BLaER1 treated with 17β-estradiol and CSF1 and Interleukin-3, amounts not matched to agents 10 nM and 100 nM (cell line): ENCODE results near the gene PPFIA4.

Experiments
- H3K27ac ChIP-seq, 11 experiments: shearing (Covaris generic); formaldehyde crosslinking; 2 replicates each; pipeline ENCODE4 v1.8.1; 2022
- H3K27me3 ChIP-seq, 11 experiments: shearing (Covaris generic); formaldehyde crosslinking; 2 replicates each; pipeline ENCODE4 v1.8.1; 2022
- H3K36me3 ChIP-seq, 11 experiments: shearing (Covaris generic); formaldehyde crosslinking; 2 replicates each; pipeline ENCODE4 v1.8.1; 2022
- H3K4me1 ChIP-seq, 10 experiments: shearing (Covaris generic); formaldehyde crosslinking; 2 replicates each; pipeline ENCODE4 v1.8.1; 2022
- H3K4me2 ChIP-seq, 11 experiments: shearing (Covaris generic); formaldehyde crosslinking; 2 replicates each; pipeline ENCODE4 v1.8.1; 2022
- H3K4me3 ChIP-seq, 10 experiments: shearing (Covaris generic); formaldehyde crosslinking; 2 replicates each; pipeline ENCODE4 v1.8.1; 2022
- H3K9ac ChIP-seq, 11 experiments: shearing (Covaris generic); formaldehyde crosslinking; 2 replicates each; pipeline ENCODE4 v1.8.1; 2022
- H3K9me3 ChIP-seq, 11 experiments: shearing (Covaris generic); formaldehyde crosslinking; replicated peaks in 1 of 11; 2 replicates each; pipeline ENCODE4 v1.8.1; 2022
- H4K20me1 ChIP-seq, 11 experiments: shearing (Covaris generic); formaldehyde crosslinking; 2 replicates each; pipeline ENCODE4 v1.8.1; 2022
- Cebpa-rat ChIP-seq, 11 experiments: shearing (Covaris generic); IDR thresholded peaks; 2 replicates each; pipeline ENCODE4 v1.8.1; 2022

The PPFIA4 gene

GRCh38 chr1:203084588-203085527 is 58.6 kb downstream of the PPFIA4 start:
- Histone ChIP-seq H3K4me1 (peaks cover 4 to 24% (median 12%) of the 10 kb centered on the region in 10 experiments; a peak in 18 of 20 replicates), H3K9ac (no peak overlapping the region), H3K27ac (no peak overlapping the region), H3K4me2 (no peak overlapping the region), H3K36me3 (peaks cover 0 to 7% (median 0%) of the 10 kb centered on the region in 11 experiments; a peak in 4 of 22 replicates), H3K27me3 (no peaks in the 10 kb centered on the region), H4K20me1 (no peaks in the 10 kb centered on the region), H3K9me3 (no peaks in the 10 kb centered on the region), H3K4me3 (no peak overlapping the region)
- TF ChIP-seq Cebpa-rat (IDR thresholded peaks at IDR 0.05) = no peak

- no peak within 1 kb of the TSS for H3K9ac ChIP-seq
- no peak for TF ChIP-seq Cebpa-rat (IDR thresholded peaks at IDR 0.05)
- H3K27me3 ChIP-seq = no peaks in the 10 kb centered on the region
- no peak within 1 kb of the TSS for H3K27ac ChIP-seq
- H4K20me1 ChIP-seq = no peaks in the 10 kb centered on the region
- H3K9me3 ChIP-seq = no peaks in the 10 kb centered on the region
- no peak within 1 kb of the TSS for H3K4me2 ChIP-seq
- H3K4me3 ChIP-seq = no peak within 1 kb of the TSS
- no peaks in the 10 kb centered on the region for H3K36me3 ChIP-seq
- peaks cover 4 to 24% (median 12%) of the 10 kb centered on the region in 10 experiments; a peak in 18 of 20 replicates for H3K4me1 ChIP-seq
These were observed 59.5 kb downstream of the PPFIA4 start, which contains the start of gene MYOG for GRCh38 chr1:203085528-203086406. TSS of gene MYOG (minus strand) at chr1:203086012. CDS start at chr1:203085961, 51 bp downstream.

DNA sequence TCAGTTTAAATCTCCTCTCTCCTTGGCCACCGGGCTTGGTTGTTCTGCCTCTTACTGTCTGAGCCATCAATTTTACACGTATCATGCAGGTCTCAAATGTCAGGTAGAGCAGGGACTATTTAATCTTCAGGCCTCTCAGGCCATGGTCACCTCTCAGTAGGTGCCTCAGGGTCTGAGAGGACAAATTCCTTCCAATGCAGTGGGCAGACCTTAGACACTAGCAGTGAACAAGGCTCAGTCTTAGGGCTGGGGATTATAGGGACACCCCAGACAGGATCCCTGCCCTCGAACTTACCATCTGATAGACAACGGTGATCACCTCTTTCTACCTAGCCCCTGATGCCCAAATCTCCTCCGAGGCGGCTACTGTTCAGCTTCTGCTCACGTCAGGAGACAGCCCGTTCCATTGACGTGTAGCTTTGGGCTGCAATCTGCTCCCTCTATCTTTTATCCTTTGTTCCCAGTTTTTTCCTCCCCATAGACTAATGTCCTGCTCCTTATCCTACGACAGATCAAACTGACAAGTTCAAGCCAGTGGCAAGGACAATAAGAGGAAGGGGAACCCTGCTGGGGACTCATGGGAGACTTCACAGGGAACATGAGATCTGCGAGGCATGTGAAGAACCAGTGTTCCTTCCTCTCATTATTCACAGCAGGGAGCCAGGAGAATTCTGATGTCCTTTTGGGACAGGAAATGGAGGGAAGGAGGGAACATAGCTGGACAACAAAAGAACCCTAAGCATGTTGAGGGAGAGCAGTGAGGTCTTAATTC is 60.9 kb downstream of the PPFIA4 start:
- TF ChIP-seq Cebpa-rat (IDR thresholded peaks at IDR 0.05) = no peak
- Histone ChIP-seq H4K20me1 (no peaks in the 10 kb centered on the region), H3K9me3 (no peaks in the 10 kb centered on the region), H3K4me2 (no peak overlapping the region), H3K4me1 (peaks cover 4 to 20% (median 9%) of the 10 kb centered on the region in 10 experiments; a peak in 18 of 20 replicates), H3K4me3 (no peak overlapping the region), H3K27ac (no peak overlapping the region), H3K27me3 (no peaks in the 10 kb centered on the region), H3K9ac (no peak overlapping the region), H3K36me3 (no peaks in the 10 kb centered on the region)

DNA sequence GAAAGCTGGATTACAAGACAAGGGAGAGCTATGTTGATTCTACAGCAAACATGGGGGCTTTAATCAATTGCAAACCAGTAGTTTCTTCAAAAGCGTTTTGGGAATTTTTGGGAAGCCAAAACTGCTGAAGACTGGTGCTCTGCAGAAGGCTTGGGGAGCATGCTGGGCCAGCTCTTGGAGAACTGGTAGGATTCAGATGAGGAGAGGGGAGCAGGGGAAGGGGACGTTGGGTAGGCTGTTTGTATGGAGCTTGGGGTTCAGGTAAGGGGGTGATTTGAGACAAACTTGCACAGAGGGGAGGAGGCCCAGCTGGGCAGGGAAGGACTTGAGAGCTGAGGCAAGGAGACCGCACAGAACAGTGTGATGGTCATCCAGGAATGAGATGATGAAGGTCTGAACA is 62.1 kb downstream of the PPFIA4 start:
- H3K4me1 ChIP-seq = peaks cover 0 to 7% (median 0%) of the 10 kb centered on the region in 10 experiments; a peak in 3 of 20 replicates
- H3K27ac ChIP-seq = no peak overlapping the region
- H3K4me3 ChIP-seq = no peak overlapping the region
- H3K9me3 ChIP-seq = peaks cover 0 to 4% (median 0%) of the 10 kb centered on the region in 11 experiments; a peak in 2 of 22 replicates
- no peak overlapping the region for H3K4me2 ChIP-seq
- no peaks in the 10 kb centered on the region for H4K20me1 ChIP-seq
- no peaks in the 10 kb centered on the region for H3K36me3 ChIP-seq
- TF ChIP-seq Cebpa-rat (IDR thresholded peaks at IDR 0.05) = no peak
- H3K27me3 ChIP-seq = no peaks in the 10 kb centered on the region
- H3K9ac ChIP-seq = no peak overlapping the region

DNA sequence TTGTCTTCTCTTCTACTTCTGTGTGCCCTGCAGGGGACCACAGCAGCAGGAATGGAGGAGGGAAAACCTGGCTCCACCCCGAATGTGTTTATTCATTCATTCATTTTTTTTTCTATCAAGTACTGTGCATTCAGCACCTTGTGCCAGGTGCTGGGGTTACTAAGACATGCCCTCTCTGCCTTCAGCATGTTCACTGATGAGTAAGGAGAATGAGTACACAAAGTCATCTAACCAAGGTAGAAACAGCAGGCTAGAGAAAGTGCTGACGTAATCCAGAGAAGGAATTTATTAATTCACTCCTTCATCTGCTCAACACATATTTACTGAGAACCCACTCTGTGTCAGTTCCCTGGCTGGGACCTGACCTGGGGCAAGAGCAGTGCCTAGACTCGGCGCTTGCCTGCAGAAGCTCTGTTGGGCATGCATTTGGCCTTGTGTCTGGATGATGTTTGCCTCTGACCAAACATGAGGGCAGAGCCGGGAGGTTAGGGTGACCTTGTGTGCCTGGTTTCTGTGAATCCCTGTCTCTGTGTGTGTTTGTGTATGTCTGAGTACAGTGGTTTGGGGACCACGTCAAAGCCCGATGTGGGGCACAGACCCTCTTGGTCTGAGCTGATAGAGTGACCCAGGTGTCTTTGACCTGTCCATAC is 62.8 kb downstream of the PPFIA4 start:
- Histone ChIP-seq H3K4me2 (no peak overlapping the region), H3K36me3 (no peaks in the 10 kb centered on the region), H3K4me1 (peaks cover 0 to under 1% (median 0%) of the 10 kb centered on the region in 10 experiments; a peak in 1 of 20 replicates), H3K9me3 (peaks cover 3 to 10% (median 4%) of the 10 kb centered on the region in 11 experiments; a peak in 20 of 22 replicates), H3K4me3 (no peak overlapping the region), H3K9ac (no peak overlapping the region), H3K27ac (no peak overlapping the region), H4K20me1 (no peaks in the 10 kb centered on the region), H3K27me3 (no peaks in the 10 kb centered on the region)
- no peak for TF ChIP-seq Cebpa-rat (IDR thresholded peaks at IDR 0.05)

- H3K4me1 ChIP-seq = no peaks in the 10 kb centered on the region
- no peak overlapping the region for H3K4me3 ChIP-seq
- no peaks in the 10 kb centered on the region for H3K27me3 ChIP-seq
- H3K36me3 ChIP-seq = peaks cover 0 to 4% (median 0%) of the 10 kb centered on the region in 11 experiments; a peak in 1 of 22 replicates
- peaks cover 9 to 15% (median 9%) of the 10 kb centered on the region in 11 experiments for H3K9me3 ChIP-seq
- no peak overlapping the region for H3K4me2 ChIP-seq
- no peak overlapping the region for H3K27ac ChIP-seq
- TF ChIP-seq Cebpa-rat (IDR thresholded peaks at IDR 0.05) = no peak
- no peak overlapping the region for H3K9ac ChIP-seq
- H4K20me1 ChIP-seq = no peaks in the 10 kb centered on the region
These were observed 63.4 kb downstream of the PPFIA4 start for GRCh38 chr1:203089651-203090045.

DNA sequence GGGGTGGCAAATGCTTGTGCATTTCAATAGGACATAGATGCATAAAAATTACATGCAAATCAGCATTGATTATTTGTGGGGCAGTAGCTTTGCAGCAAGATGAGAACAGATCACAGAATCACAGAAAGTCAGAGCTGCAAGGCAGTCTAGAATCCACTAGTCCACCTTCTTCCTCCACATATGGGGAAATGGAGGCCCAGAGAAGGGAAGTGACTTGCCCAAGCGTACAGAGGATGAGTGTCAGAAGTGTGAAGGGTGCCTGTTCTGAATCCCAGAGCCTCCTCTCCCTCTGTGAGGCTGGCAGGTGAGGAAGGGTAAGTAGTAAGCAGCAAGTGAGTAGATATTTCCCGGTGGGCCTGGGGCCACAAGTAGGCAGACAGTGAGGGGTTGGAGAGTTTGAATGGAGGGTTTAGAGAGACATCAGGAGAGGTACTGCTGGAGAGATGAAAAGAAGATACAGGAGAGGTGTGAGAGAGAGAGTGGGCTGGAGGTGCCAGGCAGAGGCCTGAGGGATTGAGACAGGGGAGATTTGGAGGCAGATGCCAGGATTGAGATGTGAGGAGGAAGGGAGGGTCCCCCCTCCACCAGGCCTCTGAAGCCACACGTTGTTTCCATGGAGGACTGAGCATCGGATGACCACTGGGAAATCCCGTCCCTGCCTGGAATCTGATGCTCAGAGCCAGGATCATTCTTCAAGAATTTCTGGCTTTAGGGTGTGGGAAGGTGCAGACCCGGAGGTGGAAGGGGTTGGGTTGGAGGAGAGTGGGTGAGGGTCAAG is 64.3 kb downstream of the PPFIA4 start:
- H3K4me3 ChIP-seq = no peak overlapping the region
- peaks cover 18 to 25% (median 19%) of the 10 kb centered on the region in 11 experiments for H3K9me3 ChIP-seq
- no peaks in the 10 kb centered on the region for H3K4me1 ChIP-seq
- H3K27ac ChIP-seq = no peak overlapping the region
- TF ChIP-seq Cebpa-rat (IDR thresholded peaks at IDR 0.05) = no peak
- peaks cover 0 to 9% (median 0%) of the 10 kb centered on the region in 11 experiments; a peak in 1 of 22 replicates for H3K36me3 ChIP-seq
- H3K9ac ChIP-seq = no peak overlapping the region
- H3K27me3 ChIP-seq = no peaks in the 10 kb centered on the region
- no peaks in the 10 kb centered on the region for H4K20me1 ChIP-seq
- H3K4me2 ChIP-seq = no peak overlapping the region

- no peak overlapping the region for H3K4me2 ChIP-seq
- H3K27me3 ChIP-seq = no peaks in the 10 kb centered on the region
- no peak overlapping the region for H3K4me3 ChIP-seq
- H3K9ac ChIP-seq = no peak overlapping the region
- H3K9me3 ChIP-seq = peaks cover 18 to 29% (median 23%) of the 10 kb centered on the region in 11 experiments
- no peak for TF ChIP-seq Cebpa-rat (IDR thresholded peaks at IDR 0.05)
- H3K4me1 ChIP-seq = no peaks in the 10 kb centered on the region
- no peaks in the 10 kb centered on the region for H4K20me1 ChIP-seq
- H3K27ac ChIP-seq = no peak overlapping the region
- H3K36me3 ChIP-seq = peaks cover 0 to 9% (median 0%) of the 10 kb centered on the region in 11 experiments; a peak in 1 of 22 replicates
These were observed 64.8 kb downstream of the PPFIA4 start for GRCh38 chr1:203091199-203091477.
